Neural progenitor cell (in vitro differentiated cells): ENCODE measurements around the gene MCF2L2.

Experiments used
- CTCF ChIP-seq: fragments of 200-600 bp; sonication (generic); IDR thresholded peaks from 2 replicates; pipeline ENCODE4 v1.5.1; 2017; ENCODE audit warnings: antibody characterized with exemption, mild to moderate bottlenecking
- EZH2 ChIP-seq: fragments of 200-600 bp; sonication (generic); IDR thresholded peaks from 2 replicates; pipeline ENCODE4 v1.6.1; 2017; ENCODE audit warnings: antibody characterized with exemption, mild to moderate bottlenecking, moderate library complexity
- EZH2phosphoT487 ChIP-seq: fragments of 200-600 bp; sonication (generic); IDR thresholded peaks from 2 replicates; pipeline ENCODE4 v1.6.1; 2017; ENCODE audit warnings: antibody characterized with exemption

GRCh38 chr3:183131186-183131725, 297.2 kb downstream of the MCF2L2 start:
- TF ChIP-seq EZH2 (no peak), CTCF (no peak), EZH2phosphoT487 (no peak)
